Choroid plexus epithelial cell (primary cell): ENCODE data around the gene SAMD1.

Experiments
- DNase-seq: peaks from one replicate; pipeline ENCODE4 v3.0.0-alpha.2; 2010; ENCODE audit warnings: low read depth
- H3K4me3 ChIP-seq: 2 replicates; pipeline ENCODE4 v1.5.1; 2011; ENCODE audit warnings: low read depth, mild to moderate bottlenecking, control low read depth, low read length, moderate library complexity
- TF ChIP-seq, protein P1 (sequence below): conservative IDR thresholded peaks from 2 replicates; pipeline ENCODE4 v1.5.1; 2011; ENCODE audit warnings: low read depth, mild to moderate bottlenecking, control low read depth, inconsistent platforms, low read length, moderate library complexity

The SAMD1 gene

DNA sequence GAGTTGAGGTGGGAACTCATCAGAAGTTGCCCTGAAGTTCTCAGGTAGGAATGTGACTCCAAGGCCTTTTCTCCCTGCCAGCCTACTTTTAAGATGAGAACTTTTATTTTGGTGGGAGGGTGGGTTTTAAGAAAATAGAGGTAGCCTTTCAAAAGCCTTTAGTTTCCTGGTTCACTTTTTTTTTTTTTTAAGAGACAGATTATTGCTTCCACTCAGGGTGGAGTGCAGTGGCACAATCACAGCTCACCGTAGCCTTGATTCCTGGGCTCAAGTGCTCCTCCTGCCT, 7.9 kb downstream of the SAMD1 start:
- TF ChIP-seq, protein P1, sequence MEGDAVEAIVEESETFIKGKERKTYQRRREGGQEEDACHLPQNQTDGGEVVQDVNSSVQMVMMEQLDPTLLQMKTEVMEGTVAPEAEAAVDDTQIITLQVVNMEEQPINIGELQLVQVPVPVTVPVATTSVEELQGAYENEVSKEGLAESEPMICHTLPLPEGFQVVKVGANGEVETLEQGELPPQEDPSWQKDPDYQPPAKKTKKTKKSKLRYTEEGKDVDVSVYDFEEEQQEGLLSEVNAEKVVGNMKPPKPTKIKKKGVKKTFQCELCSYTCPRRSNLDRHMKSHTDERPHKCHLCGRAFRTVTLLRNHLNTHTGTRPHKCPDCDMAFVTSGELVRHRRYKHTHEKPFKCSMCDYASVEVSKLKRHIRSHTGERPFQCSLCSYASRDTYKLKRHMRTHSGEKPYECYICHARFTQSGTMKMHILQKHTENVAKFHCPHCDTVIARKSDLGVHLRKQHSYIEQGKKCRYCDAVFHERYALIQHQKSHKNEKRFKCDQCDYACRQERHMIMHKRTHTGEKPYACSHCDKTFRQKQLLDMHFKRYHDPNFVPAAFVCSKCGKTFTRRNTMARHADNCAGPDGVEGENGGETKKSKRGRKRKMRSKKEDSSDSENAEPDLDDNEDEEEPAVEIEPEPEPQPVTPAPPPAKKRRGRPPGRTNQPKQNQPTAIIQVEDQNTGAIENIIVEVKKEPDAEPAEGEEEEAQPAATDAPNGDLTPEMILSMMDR, result no peak
- no peak for DNase-seq
- H3K4me3 ChIP-seq, result no peak overlapping the region

DNA sequence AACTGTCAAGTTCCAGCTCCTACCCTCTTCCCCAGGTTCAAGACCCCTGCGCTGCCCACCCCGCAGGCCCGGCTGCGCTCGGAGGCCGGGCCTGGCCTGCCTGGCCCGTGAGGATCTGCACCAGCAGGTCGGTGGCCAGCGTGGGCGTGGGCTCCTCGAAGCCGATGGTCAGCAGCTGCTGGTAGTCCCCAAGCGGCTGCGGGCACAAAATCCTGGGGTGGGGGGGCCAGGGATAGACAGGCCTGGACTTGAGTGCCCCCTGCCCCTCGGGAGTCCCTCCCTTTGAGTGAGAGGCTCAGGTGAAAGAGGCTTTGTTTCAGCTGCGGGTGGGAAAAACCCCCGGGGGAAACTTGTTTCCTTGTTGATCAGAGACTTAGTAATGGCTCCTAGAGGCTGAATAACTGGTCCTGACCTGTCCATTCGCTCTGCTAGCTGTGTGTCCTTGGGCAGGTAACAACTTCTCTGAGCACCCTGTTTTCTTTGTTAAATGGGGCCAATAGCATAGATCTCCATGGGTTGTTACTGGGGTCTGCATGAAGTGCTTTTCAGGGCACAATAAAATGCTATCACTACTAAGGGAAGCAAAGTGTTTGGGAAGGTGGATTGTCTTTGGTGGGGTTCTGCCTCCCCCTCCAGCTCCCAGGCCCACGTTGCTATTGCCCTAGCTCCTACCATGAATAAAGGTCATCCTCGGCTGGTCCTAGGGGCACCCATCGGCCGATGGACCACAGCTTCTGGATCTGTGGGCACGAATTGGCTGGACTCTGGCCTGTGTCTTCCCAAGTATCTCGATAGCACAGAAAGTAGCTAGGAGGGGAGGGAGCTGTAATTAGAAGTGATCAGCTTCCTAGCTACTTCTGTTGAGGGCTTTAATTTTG, 8.5 kb downstream of the SAMD1 start:
- TF ChIP-seq, protein P1, result no peak
- peak overlapping the region; percentile 73 for H3K4me3 ChIP-seq
- DNase-seq, result peak; percentile 28

DNA sequence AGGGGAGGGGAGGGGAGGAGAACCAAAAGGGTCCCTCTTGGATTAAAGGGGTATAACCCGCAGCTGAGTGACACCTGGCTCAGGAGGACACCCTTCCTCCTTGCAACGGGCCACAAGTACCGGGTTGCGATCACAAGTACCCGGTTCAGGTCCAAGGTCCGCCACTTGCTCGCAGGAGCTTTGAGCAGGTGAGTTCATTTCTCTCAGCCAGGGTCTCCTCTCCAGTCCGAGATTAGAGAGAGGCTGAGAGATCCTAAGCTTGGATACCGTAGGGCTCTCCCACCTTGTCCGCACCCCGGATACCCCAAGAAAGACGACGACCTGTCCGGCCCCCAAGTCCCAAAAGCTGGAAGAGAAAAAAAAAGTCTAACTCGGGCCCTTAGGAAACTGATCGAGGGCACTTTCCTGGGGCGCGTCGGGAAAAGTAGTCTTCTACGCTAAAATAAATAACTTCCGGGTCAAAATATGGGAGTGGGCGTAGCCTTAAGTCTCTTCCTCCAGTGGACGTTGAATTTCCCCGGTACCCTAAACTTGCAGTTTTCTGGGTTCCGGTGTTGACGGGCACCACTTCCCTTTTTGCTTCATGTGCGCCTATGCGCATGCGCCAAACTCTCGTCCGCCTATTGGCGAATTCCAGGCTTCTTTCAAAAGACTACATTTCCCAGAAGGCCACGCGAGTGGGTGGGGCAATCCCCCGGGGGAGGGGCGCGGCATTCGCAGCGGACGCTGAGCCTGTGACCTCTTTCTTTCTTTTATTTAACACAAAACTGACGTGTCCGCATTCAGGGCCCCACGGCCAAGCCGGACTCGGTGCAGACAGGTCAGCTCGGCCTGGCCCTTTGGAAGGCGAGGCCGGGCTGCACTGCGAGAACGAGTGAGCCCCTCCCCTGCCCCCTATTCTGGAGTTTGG, 9.4 kb downstream of the SAMD1 start:
- peak overlapping the region; percentile 73 for H3K4me3 ChIP-seq
- TF ChIP-seq, protein P1, result no peak

DNA sequence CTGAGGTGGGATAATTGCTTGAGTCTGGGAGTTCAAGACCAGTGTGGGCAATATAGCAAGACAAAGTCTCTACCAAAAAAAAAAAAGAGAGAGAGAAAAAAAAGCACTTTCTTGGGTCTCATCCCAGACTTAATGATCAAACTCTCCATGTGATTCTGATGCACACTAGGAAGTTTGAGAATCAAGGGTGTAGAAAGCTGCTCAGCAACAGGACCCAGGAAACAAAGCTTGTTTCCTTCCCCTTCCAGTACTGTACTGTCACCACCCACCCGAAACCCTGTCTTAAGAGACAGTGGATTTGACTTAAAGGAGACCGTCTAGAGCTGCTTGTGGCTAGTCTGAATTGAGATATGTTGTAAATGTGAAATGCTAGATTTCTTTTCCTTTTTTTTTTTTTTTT, 12.1 kb downstream of the SAMD1 start:
- H3K4me3 ChIP-seq, result no peak overlapping the region
- TF ChIP-seq, protein P1, result no peak
- DNase-seq, result no peak

More for the DNA sequence above, 9.4 kb downstream of the SAMD1 start:
- DNase-seq, result peak; percentile 100

DNA sequence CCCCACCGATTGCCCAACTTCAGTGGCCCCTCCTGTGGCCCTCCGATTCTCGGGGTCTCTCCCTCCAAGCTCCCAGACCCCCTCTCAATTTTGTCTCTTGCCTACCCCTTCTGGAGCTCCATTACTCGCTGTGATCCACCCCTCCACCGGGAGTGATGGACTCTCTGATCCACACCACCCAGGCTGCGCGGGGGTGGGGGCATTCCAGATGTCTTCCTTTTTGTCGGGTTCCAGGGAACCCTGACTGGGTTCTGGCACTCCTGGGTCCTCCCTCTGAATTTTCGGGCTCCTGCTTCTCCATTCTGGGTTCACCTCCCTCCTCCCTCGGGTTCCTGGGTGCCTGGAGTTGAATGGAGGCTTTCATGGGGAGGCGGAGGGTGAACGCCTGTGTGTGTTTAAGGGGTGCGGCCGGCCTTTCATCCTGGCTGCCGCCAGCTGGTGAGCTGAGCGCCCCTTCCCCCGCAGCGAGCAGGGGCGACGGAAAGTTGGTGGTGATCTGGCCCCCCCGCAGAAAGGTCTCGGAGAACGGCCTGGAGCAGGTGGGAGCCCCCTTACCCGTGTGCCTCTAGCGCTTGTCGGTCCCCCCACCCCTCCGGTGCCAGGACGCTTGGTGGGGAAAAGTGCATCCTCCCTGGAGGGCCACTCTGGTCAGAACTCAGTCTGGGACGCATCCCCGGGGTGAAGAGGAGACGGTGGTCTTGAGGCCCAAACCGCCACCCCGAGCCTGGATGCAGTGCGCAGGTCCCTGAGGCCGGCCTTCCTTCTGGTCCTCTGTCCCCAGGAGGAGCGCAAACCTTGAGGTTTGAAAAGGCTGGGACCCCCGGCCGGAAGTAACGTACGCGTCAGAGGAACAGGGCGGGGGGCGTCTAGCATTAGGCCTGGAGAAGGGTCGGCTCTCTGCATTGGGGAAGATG, 16.4 kb downstream of the SAMD1 start:
- peak overlapping the region; percentile 64 for H3K4me3 ChIP-seq
- DNase-seq, result peak; percentile 36
- TF ChIP-seq, protein P1, result no peak

DNA sequence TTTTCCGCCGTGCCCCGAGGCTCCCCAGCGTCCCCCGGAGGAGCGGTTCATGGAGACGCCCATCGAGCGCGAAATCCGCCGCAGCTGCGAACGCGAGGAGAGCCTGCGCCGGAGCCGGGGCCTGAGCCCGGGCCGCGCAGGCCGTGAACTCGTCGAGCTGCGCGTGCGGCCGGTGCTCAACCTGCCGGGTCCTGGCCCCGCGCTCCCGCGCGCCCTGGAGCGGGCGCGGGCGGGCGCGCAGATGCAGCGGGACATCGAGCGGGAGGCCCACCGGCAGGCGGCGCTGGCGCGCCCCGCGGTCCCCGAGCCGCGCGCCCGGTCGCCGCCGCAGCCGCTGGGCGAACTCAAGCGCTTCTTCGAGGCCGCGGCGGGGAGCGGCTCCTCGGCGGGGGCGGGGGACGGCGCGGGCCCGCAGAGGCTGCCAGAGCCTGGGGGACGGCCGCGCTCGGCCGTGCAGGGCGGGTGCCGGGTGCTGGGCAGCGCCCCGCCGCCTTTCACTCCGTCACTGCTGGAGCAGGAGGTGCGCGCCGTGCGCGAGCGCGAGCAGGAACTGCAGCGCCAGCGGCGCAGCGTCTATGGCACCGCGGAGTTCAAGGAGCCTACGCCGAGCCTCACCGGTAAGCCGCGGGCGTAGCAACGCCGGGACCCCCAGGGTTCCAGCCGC, 17.2 kb downstream of the SAMD1 start:
- peak; percentile 83 for DNase-seq
- peak overlapping the region; percentile 64 for H3K4me3 ChIP-seq
- TF ChIP-seq, protein P1, result peak; percentile 9
